ENCODE results near the gene LRG1. TPM values are rescaled to one million over a fixed set of nuclear protein-coding genes. Genes with fewer than 3 reads are reported as not detected.
A peak's percentile ranks its signal among the peaks of the same experiment; 100 is the strongest.

LRG1 gene
- total and polyA plus RNA-seq, 10 of the 15 experiments (the other 5 are each of a cell fraction or from before 2014, with no cell fraction given), result 0.29 to 4.7 (median 0.58) TPM

DNA sequence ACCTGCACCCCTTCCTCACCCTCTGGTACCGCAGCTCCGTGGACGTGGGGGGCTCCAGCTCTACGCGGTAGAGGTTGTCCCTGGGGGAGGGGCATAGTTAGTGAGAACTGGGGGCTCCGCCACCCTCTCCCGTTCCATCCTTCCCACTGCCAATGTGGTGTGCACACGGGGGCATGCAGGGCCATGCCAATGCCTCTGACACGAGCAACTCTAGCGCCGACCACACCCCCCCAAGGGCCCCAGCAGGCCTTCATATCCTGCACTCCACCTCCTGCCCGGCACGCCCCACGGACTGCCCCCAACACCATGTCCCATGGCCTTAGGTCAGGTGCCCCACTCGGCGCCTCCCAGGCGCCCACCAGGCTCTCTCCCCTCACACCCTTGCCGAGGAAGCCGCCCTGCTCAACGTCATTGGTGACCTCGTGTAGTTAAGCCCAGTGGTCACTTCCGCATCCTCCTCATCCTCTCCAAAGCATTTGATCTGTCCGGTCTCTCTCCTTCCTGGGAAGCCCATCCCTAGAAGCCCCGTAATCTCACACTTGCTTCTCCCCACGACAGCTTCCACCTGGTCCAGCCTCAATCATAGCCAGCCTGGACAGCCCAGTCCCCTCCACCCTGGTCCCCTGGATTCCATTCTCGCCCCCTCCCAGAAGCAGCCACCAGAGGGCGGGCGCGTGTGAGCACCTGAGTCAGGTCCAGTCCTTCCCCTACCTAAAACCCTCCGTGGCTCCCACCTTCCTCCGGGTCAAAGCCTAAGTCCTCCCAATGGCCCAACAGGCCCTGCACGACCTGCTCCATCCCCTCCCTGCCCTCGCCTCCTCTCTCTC, 17.5 kb upstream of the LRG1 start:
- peak; percentile 62 for ATAC-seq
- CTCF ChIA-PET, result interaction anchor here (1.4 to 2.0 kb wide), 4 partner anchors 10 to 86 kb away, joined by 3 to 10 read pairs (median 4); partner anchors contain the start of gene HDGFL2
- intact Hi-C loops (cut with micrococcal nuclease; ENCODE audit: unreplicated experiment) (no loop called here), in situ Hi-C loops (cut with MboI) (no loop called here)
- FAIRE-seq, result no peak
- 75% methylated on average over 29 of the region's 33 CpGs for WGBS (ENCODE audit: insufficient coverage, insufficient replicate concordance, low lambda C conversion rate, missing lambda C conversion rate)
- Histone ChIP-seq H3K4me2 (ENCODE audit: control insufficient read depth, insufficient read depth) (no peak overlapping the region), H3K4me1 (ENCODE audit: control insufficient read depth, insufficient read depth, low read length) (no peaks in the 10 kb centered on the region), H3K27me3 (replicated peaks in 1 of 2; ENCODE audit: control insufficient read depth in 2 of 2, insufficient read depth in 2 of 2, low read length in 1 of 2) (no peaks in the 10 kb centered on the region), H3K27ac (ENCODE audit: control insufficient read depth, insufficient read depth) (no peak overlapping the region), H3K4me3 (no peak overlapping the region), H3K9ac (ENCODE audit: control insufficient read depth, insufficient read depth, low read length) (no peak overlapping the region), H4K20me1 (ENCODE audit: control insufficient read depth, insufficient read depth) (no peaks in the 10 kb centered on the region), H2AFZ (ENCODE audit: control insufficient read depth, low read depth, low read length) (no peak overlapping the region), H3K79me2 (ENCODE audit: control insufficient read depth, insufficient read depth, low read length) (no peaks in the 10 kb centered on the region), H3K9me3 (replicated peaks; ENCODE audit: control insufficient read depth, insufficient read depth, low read length) (no peaks in the 10 kb centered on the region), H3K36me3 (ENCODE audit: control insufficient read depth in 2 of 2, insufficient read depth in 2 of 2, low read length in 1 of 2) (no peaks in the 10 kb centered on the region)
- POLR2A ChIA-PET, result no interaction called here
- no peak for DNase-seq (ENCODE audit: low read depth, low spot score)
- no TSS peak for BruUV-seq (replicated peaks)
- TF ChIP-seq ZSCAN29 (IDR thresholded peaks at IDR 0.05), result no peak
- no peak for TF ChIP-seq POLR2AphosphoS5 (IDR thresholded peaks at IDR 0.05; ENCODE audit: low read length)
- TF ChIP-seq ZNF217 (IDR thresholded peaks at IDR 0.05), result no peak
- TF ChIP-seq, protein P1, sequence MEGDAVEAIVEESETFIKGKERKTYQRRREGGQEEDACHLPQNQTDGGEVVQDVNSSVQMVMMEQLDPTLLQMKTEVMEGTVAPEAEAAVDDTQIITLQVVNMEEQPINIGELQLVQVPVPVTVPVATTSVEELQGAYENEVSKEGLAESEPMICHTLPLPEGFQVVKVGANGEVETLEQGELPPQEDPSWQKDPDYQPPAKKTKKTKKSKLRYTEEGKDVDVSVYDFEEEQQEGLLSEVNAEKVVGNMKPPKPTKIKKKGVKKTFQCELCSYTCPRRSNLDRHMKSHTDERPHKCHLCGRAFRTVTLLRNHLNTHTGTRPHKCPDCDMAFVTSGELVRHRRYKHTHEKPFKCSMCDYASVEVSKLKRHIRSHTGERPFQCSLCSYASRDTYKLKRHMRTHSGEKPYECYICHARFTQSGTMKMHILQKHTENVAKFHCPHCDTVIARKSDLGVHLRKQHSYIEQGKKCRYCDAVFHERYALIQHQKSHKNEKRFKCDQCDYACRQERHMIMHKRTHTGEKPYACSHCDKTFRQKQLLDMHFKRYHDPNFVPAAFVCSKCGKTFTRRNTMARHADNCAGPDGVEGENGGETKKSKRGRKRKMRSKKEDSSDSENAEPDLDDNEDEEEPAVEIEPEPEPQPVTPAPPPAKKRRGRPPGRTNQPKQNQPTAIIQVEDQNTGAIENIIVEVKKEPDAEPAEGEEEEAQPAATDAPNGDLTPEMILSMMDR (IDR thresholded peaks at IDR 0.05 in 2 of 3, conservative IDR thresholded peaks at IDR 0.05 in 1 of 3; ENCODE audit: control insufficient read depth in 2 of 3, extremely low read depth in 1 of 3, insufficient read depth in 1 of 3, low read depth in 3 of 3, low read length in 3 of 3), result peak; percentile 11 to 35 (median 32); a peak in 4 of 6 replicates
- RAD21 ChIA-PET (ENCODE audit: unreplicated experiment), result no interaction called here
- SMC1A ChIA-PET (ENCODE audit: uncharacterized antibody, unreplicated experiment), result no interaction called here
